Uterus (tissue), 2 donors: ENCODE measurements around the gene GPSM1.

Experiments
- CTCF ChIP-seq, 4 experiments: fragments of 200-600 bp in 2 of 4; fragments of 450-650 bp in 2 of 4; sonication (generic) in 2 of 4; IDR thresholded peaks; one replicate each; pipeline ENCODE4 v1.5.1; 2016 to 2019; ENCODE audit warnings: antibody characterized with exemption in 4 of 4, mild to moderate bottlenecking in 2 of 4, moderate library complexity in 1 of 4
- POLR2A ChIP-seq, 2 donors: fragments of 450-650 bp; IDR thresholded peaks; one replicate each; pipeline ENCODE4 v1.6.1; 2016; ENCODE audit warnings: antibody characterized with exemption in 2 of 2, mild to moderate bottlenecking in 1 of 2, moderate library complexity in 1 of 2

- TF ChIP-seq CTCF (IDR thresholded peaks at IDR 0.05) = no peak
- no peak for TF ChIP-seq POLR2A (IDR thresholded peaks at IDR 0.05)
Observed at GRCh38 chr9:136378170-136379002, 51.0 kb downstream of the GPSM1 start.
